Measurements from ENCODE around the gene CLK2.

GRCh38 chr1:155263067-155263466, 10.2 kb downstream of the CLK2 start:
- TF ChIP-seq POLR2AphosphoS5 (IDR thresholded peaks at IDR 0.05; ENCODE audit: low read depth) (no peak), CTCF (IDR thresholded peaks at IDR 0.05; ENCODE audit: insufficient read depth, low read length) (no peak), REST (IDR thresholded peaks at IDR 0.05; ENCODE audit: insufficient replicate concordance, low read depth) (no peak), GABPA (IDR thresholded peaks at IDR 0.05; ENCODE audit: low read depth) (no peak)

All from HL-60 (cell line).